SK-N-MC (cell line): ENCODE measurements around the gene ATP5F1E.

Source experiments
- DNase-seq: peaks from one replicate; pipeline ENCODE4 v3.0.0-alpha.2; 2011; ENCODE audit warnings: low read depth, low spot score
- H3K27ac ChIP-seq: fragments of 200-600 bp; sonication (generic); 2 replicates; pipeline ENCODE4 v1.5.1; 2016; ENCODE audit warnings: mixed run types
- H3K36me3 ChIP-seq: fragments of 200-600 bp; sonication (generic); 2 replicates; pipeline ENCODE4 v1.6.1; 2017; ENCODE audit warnings: antibody characterized with exemption, low read length, mixed read lengths; ENCODE audit not compliant: insufficient read depth
- H3K4me3 ChIP-seq: fragments of 200-600 bp; sonication (generic); 2 replicates; pipeline ENCODE4 v1.5.1; 2016
- H3K9ac ChIP-seq: fragments of 200-600 bp; sonication (generic); 2 replicates; pipeline ENCODE4 v1.8.0; 2017; ENCODE audit warnings: mixed run types, mixed read lengths; ENCODE audit not compliant: insufficient read length
- H3K9me3 ChIP-seq: fragments of 200-600 bp; sonication (generic); 2 replicates; pipeline ENCODE4 v1.6.1; 2017; ENCODE audit warnings: low read depth, mild to moderate bottlenecking, antibody characterized with exemption, low read length, moderate library complexity, mixed read lengths
- EZH2 ChIP-seq: fragments of 200-600 bp; sonication (generic); IDR thresholded peaks from one replicate; pipeline ENCODE4 v1.6.1; 2017; ENCODE audit warnings: antibody characterized with exemption
- FOXP2 ChIP-seq: optimal IDR thresholded peaks from 2 replicates; pipeline ENCODE3; 2011; ENCODE audit warnings: mild to moderate bottlenecking, moderate library complexity; ENCODE audit not compliant: insufficient read depth; ENCODE audit errors: extremely low read length, control extremely low read depth
- POLR2AphosphoS5 ChIP-seq: IDR thresholded peaks from 2 replicates; pipeline ENCODE4 v1.6.1; 2012; ENCODE audit warnings: mild to moderate bottlenecking, low read depth, low read length, borderline replicate concordance

Gene ATP5F1E

DNA sequence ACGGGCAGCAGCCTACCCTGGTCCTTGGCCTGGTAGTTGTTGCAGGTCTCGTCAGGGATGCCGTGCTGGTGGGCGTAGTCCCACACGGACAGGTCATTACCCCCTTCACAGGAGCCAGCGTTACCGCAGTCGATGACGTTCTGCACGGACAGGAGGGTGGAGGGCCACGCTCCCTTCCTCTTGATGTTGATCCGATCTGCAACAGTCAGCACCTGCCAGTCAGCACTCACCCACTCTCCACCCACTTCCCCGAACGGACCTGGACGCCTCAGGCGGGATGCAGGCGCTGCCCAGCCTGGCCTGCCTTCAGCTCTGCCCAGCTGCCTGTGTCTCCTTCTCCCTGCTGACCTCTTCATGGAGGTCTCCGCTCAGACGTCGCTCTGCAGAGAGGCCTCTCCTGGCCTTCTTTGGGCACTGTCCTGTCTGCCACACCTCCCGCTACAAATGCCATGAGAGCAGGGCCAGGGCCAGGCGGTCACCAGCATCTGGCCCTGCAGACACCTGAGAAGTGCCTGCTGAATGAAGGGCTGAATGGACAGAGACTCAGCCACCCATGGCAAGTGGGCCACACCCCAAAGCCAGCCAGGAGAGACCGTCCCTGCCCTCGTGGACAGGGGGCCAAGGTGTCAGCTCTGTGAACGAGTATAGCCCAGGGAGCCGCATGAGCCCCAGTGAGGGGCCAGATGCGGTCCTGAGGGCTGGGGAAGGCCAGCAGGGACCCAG, 30.5 kb downstream of the ATP5F1E start:
- no peak overlapping the region for H3K9ac ChIP-seq
- H3K9me3 ChIP-seq, result no peaks in the 10 kb centered on the region
- TF ChIP-seq EZH2, result no peak
- no peak for TF ChIP-seq FOXP2
- TF ChIP-seq POLR2AphosphoS5, result no peak
- H3K36me3 ChIP-seq, result no peaks in the 10 kb centered on the region
- H3K4me3 ChIP-seq, result no peak overlapping the region
- no peak overlapping the region for H3K27ac ChIP-seq
- no peak for DNase-seq

DNA sequence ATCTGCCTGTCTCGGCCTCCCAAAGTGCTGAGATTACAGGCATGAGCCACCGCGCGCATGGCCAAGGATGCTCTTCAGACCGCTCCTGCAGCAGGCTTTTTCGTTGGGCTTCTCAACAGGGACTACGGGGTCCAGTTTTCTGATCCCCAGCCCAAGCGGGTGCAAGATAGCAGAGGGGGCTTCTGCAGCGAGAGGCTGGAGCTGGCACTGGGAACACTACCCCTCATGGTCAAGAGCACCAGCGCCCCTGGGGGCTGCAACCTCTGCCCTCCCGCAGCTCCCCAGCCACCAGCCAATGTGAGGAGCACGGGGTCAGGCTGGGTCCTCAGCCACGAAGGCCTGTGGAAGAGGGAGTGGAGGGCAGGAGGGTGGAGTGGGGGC, 31.1 kb downstream of the ATP5F1E start:
- 0 out of 2 replicates have a peak, but pooled peaks cover under 1% of the 10 kb centered on the region for H3K36me3 ChIP-seq
- H3K4me3 ChIP-seq, result no peak overlapping the region
- DNase-seq, result no peak
- no peak overlapping the region for H3K9ac ChIP-seq
- H3K9me3 ChIP-seq, result no peaks in the 10 kb centered on the region
- no peak for TF ChIP-seq EZH2
- TF ChIP-seq FOXP2, result no peak
- no peak for TF ChIP-seq POLR2AphosphoS5
- H3K27ac ChIP-seq, result no peak overlapping the region

DNA sequence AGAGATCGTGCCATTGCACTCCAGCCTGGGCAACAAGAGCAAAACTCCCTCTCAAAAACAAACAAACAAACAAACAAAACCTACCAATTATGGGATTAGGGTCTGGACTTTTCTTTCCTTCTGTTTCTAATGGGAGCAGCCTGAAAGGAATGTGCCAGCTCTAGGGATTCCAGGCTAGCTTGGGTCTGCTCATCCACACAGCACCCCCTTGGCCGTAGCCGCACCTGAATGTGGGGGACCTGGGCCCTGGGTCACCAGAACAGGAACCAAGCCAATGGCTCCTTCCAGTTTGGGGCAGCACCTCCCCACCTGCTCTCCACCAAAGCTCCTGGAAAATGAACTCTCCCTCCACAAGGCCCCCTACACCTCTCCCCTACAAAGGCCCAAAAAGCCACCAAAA, 31.8 kb downstream of the ATP5F1E start:
- Histone ChIP-seq H3K27ac (no peak overlapping the region), H3K36me3 (peaks cover 8% of the 10 kb centered on the region; the same call in 1 of the 2 replicates), H3K4me3 (no peak overlapping the region), H3K9ac (no peak overlapping the region), H3K9me3 (no peaks in the 10 kb centered on the region)
- TF ChIP-seq EZH2, result no peak
- TF ChIP-seq FOXP2, result no peak
- no peak for TF ChIP-seq POLR2AphosphoS5
- no peak for DNase-seq

DNA sequence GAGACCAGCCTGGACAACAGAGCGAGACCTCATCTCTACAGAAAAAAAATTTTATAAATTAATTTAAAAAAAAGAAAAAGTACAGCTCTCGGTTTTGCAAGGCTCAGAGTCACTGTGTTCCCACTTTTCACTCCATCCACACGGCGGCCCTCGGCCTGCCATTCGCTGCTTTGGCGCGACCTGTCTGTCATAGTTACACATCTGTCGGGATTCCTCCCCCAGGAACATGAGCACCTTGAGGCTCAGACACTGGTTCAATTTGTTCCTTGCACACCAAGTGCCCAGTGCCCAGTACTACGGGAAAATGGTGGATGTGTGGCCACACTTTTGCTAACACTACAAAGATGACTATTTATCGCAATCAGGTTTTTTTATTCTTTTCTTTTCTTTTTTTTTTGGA, 33.5 kb downstream of the ATP5F1E start:
- Histone ChIP-seq H3K9me3 (no peaks in the 10 kb centered on the region), H3K27ac (no peak overlapping the region), H3K4me3 (no peak overlapping the region), H3K9ac (no peak overlapping the region), H3K36me3 (peaks cover 23% of the 10 kb centered on the region)
- TF ChIP-seq FOXP2 (no peak), POLR2AphosphoS5 (no peak), EZH2 (no peak)
- no peak for DNase-seq

DNA sequence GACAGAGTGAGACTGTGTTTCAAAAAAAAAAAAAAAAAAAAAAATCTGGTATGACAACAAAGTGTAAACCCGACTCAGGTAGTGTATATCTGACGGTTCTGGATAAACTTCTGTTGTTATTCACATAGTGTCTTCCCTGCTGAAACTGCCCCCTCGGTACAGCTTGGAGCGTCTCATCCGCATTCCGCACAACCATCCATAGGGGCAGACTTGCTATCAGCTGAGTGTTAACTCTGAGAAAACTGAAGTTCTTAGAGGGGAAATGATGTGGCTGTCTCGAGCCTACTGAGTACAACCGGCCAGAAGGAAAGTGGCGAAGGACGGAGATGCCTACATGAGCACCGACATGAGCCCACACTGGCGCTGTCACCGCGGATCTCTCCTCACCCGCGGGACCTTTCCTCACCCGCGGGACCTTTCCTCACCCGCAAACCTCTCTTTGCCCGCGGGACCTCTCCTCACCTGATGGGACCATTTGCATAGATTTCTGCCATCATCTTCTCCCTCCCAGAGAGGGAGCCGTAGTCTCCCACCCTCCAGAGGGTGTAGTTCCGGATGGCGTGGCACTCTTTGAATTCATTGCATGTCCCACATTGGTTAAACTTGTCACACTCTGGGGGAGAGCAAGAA, 34.9 kb downstream of the ATP5F1E start:
- H3K27ac ChIP-seq, result no peak overlapping the region
- H3K9ac ChIP-seq, result no peak overlapping the region
- no peak for DNase-seq
- peaks cover 37% of the 10 kb centered on the region for H3K36me3 ChIP-seq
- no peak for TF ChIP-seq POLR2AphosphoS5
- no peak for TF ChIP-seq EZH2
- TF ChIP-seq FOXP2, result no peak
- H3K4me3 ChIP-seq, result no peak overlapping the region
- no peaks in the 10 kb centered on the region for H3K9me3 ChIP-seq

DNA sequence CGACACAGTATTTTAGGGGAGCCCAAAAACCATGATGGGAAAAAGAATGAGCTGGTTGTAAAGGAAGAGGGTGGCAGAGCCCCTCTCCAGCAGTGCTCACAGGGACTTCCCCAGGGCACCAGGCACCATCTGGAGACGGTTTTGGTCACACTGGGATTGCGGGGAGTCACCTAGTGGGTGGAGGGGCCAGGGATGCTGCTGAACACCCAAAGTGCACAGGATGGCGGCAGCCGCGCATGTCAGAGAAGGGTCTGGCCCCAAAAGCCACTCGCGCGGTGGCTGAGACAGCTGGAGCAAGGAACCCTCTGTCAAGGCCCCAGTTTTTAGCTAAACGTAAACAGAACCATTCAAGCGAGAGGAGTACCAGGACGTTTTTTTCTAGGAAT, 35.9 kb downstream of the ATP5F1E start:
- Histone ChIP-seq H3K27ac (no peak overlapping the region), H3K4me3 (no peak overlapping the region), H3K9me3 (no peaks in the 10 kb centered on the region), H3K36me3 (peaks cover 48% of the 10 kb centered on the region), H3K9ac (no peak overlapping the region)
- TF ChIP-seq FOXP2 (no peak), POLR2AphosphoS5 (no peak), EZH2 (no peak)
- DNase-seq, result no peak

DNA sequence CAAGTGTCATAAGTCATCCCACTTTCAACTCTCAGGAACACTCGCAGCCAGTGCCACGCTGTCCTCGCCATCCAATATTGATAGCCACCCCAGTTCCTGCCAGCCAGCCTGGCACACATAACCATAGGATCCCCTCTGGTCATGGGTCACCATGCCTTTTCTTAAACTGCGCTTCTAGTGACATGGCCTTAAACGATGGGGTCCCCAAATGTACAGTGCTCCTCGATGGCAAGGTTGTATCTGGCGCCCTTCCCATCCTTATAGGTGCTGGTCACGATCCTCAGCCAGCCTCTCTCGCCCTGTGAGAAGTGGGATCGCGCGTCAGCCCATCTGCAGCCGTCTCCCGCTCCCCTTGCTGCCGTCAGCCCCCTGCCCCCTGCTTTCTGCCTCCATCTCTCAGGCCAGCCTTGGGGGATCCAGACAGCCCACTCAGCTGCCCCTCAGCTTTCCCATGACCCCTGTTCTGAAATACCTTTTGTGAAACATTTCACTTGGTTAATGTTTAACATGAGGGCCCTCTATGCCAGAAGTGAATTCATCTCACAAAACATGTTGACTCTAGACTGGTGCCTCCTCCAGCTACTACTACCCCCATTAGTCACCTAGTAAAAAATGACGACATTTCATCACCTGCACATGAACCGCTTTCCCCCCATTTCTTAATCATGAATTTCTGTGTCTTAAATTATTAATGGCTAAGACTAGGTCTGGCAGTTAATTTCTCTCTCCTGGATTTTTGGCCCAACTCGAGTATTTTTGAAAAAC, 36.5 kb downstream of the ATP5F1E start:
- Histone ChIP-seq H3K4me3 (no peak overlapping the region), H3K36me3 (peaks cover 53% of the 10 kb centered on the region), H3K9me3 (no peaks in the 10 kb centered on the region), H3K9ac (no peak overlapping the region), H3K27ac (no peak overlapping the region)
- DNase-seq, result no peak
- TF ChIP-seq POLR2AphosphoS5 (no peak), FOXP2 (no peak), EZH2 (no peak)
